Omental fat pad (tissue), 4 donors: ENCODE measurements around the gene RGN. TPM values are rescaled to one million over a fixed set of nuclear protein-coding genes. Genes with fewer than 3 reads are reported as not detected.

Source experiments
- ATAC-seq: fragments of 150-250 bp; one replicate; pipeline ENCODE4 v1.9.1; 2016; ENCODE audit warnings: mild to moderate bottlenecking, moderate library complexity; ENCODE audit not compliant: low FRiP score
- DNase-seq: peaks from one replicate; pipeline ENCODE4 v3.0.0-alpha.2; 2019; ENCODE audit warnings: low spot score
- CTCF ChIP-seq, 3 donors: fragments of 450-650 bp; IDR thresholded peaks; one replicate each; pipeline ENCODE4 v1.5.1; 2016 to 2017; ENCODE audit warnings: antibody characterized with exemption in 3 of 3, mild to moderate bottlenecking in 3 of 3, moderate library complexity in 2 of 3
- total RNA-seq, 4 donors: library from RNA; depleted of rRNA; stranded (reverse); fragments of >200 nt; gene quantifications; one replicate each; pipeline ENCODE4 v1.1.0, GENCODE V29; 2016

Gene RGN
- 1 to 10 TPM; 1.4 to 4.0 (median 2.9) TPM for total RNA-seq

DNA sequence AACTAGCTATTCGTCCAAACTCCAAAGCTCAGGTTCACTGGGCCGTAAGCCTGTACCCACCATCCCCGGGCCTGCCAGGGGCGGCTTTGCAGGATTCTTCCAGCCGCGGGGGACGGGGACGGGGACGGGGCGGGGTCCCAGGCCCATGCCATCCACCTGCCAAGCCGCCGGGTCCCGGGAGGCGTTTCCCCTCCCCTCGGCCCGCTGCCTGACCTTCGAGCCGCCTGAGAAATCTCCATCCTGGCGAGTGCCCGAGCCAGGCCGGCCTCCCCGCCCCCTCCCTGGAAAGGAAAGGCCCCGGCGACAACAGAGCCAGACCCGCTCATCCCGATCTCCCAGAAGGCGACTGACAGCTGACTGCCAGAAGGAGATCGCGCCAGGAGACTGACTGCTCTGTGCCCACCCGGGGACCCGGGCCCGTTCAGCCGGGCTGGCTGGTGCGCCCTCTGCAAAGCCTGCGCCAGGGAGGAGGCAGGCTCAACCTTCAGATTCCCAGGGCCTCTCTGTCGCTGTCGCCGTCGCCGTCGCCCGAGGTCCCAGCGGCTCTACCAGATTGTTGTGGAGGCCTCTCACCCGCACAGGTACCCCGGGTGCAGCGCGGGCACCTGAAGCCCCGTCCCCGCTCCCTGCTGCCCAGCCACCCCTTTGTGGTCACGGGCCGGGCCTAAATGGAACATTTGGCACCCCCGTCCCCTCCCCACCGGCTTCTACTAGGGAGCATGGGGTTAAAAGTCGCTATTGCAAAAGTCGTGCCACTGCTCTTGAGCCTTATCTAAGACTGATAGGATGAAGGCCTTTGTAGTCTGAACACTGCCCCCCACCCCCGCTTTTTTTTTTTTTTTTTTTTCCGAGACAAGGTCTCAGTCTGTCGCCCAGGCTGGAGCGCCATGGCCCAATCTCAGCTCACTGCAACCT is at the start of gene RGN:
TSS of gene RGN (plus strand) at position 315 of the 915 bp plus-strand sequence. CDS start 2,702 bp downstream, outside the sequence.
- no peak for ATAC-seq
- TF ChIP-seq CTCF (IDR thresholded peaks at IDR 0.05): no peak
- DNase-seq: no peak

GRCh38 chrX:47030339-47030738 is 47.9 kb upstream of the RGN start:
- no peak for TF ChIP-seq CTCF (IDR thresholded peaks at IDR 0.05)
- DNase-seq (no peak), ATAC-seq (no peak)

GRCh38 chrX:47047989-47048388 is 30.3 kb upstream of the RGN start:
- TF ChIP-seq CTCF (IDR thresholded peaks at IDR 0.05): no peak
- DNase-seq (no peak), ATAC-seq (no peak)

DNA sequence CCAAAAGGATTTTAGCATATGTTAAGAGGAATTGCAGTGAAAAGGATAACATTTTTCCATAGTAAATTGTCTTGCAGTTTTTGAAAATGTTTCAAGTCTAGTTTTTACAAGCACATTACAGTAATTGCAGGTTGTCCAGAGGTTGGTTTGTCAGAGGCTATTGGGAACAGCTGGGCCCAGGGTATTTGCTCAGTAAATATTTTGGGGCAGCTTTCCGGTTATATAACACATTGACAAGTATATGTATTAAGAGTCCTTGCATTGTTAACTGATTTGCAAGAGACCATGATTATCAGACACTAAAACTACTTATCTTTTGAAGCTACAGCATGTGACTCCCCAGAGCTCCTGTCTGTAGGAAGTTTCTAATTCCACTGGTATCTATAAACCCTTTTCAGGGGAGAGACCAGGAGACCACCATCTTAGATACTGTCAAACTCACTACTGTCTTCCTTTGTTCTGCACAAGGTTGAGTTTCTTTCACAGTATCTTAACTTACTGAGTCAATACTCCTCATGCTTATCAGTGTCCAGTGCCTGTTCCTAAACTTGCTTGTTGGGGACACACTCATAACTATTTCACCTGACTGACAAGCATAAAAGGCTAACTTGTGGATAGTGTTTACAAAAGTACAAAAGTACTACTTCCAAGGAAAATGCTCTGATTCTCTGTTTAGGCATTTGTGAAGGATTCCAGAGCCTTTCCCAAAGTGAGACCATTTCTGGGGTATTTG is 18.9 kb upstream of the RGN start:
- TF ChIP-seq CTCF (IDR thresholded peaks at IDR 0.05): no peak
- ATAC-seq (no peak), DNase-seq (no peak)

DNA sequence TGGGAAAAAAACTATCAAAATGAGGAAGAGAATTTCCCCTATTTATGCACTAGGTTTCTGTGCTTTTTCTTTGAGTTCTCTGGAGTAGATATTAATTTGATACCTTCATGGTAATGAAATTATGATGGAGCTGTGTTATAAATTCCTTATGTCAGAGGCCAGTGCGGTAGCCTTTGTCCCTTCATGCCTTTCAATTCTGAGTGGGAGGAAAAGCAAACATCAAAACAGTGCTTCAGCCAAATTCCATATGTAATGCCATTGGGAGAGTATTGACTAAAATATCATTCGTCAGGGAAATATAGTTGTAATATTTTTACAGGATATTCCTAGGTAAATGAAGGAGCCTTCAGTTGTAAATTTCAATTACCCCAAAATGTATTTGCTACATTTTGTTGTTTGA is 17.5 kb upstream of the RGN start:
- no peak for TF ChIP-seq CTCF (IDR thresholded peaks at IDR 0.05)
- ATAC-seq (no peak), DNase-seq (no peak)

DNA sequence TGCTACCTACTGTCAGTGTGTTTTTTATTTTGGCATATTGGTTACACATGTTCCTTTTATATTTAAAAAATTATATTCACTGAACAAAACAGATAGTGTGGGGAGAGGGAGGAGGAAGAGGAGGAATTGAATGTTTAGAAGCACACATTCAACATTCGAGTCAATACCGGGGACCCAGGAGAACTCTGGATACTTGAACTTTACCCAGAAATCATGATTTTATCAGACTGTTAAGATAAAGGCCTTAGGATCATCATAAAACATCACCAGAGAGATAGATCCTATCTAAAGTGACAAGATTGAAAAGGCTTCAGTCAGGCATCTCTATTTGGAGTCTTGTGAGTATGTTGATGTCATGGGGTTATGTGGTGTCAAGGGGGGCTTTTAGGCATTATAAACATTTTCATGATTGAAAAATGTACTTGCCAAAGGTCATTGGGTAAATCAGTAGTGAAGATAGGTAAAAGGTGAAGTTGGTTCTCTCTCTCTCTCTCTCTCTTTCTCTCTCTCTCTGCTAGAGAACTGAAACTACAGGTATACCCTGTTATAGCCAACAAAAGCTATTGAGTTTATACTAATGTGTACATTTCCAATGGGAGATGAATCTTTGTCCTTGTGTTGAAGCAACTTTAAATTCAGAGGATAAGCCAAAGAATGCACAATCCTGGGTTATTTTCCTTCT is 16.9 kb upstream of the RGN start:
- no peak for ATAC-seq
- no peak for TF ChIP-seq CTCF (IDR thresholded peaks at IDR 0.05)

More for the DNA sequence above, 16.9 kb upstream of the RGN start:
- DNase-seq: no peak
